Nephron (organoid): ENCODE data around the gene BHLHA9.

Source experiments
- H3K27ac Mint-ChIP-seq, 3 experiments: 2 replicates each; pipeline ENCODE4 v1.8.0; 2020; ENCODE audit warnings: mixed read lengths in 3 of 3, mild to moderate bottlenecking in 2 of 3, moderate library complexity in 1 of 3
- H3K27me3 Mint-ChIP-seq: 2 replicates; pipeline ENCODE4 v1.8.0; 2021; ENCODE audit warnings: low read depth, mild to moderate bottlenecking, moderate library complexity, mixed read lengths
- H3K36me3 Mint-ChIP-seq: 2 replicates; pipeline ENCODE4 v1.8.0; 2020; ENCODE audit warnings: low read depth, mixed read lengths
- H3K4me1 Mint-ChIP-seq: 2 replicates; pipeline ENCODE4 v1.8.0; 2020; ENCODE audit warnings: mixed read lengths
- H3K4me3 Mint-ChIP-seq, 3 experiments: 2 replicates each; pipeline ENCODE4 v1.8.0; 2020; ENCODE audit warnings: mild to moderate bottlenecking in 3 of 3, mixed read lengths in 3 of 3, moderate library complexity in 2 of 3
- H3K9me3 Mint-ChIP-seq: 2 replicates; pipeline ENCODE4 v1.8.0; 2020; ENCODE audit warnings: mixed read lengths
- TF ChIP-seq, protein P1 (sequence below), 3 experiments: fragments of 200-600 bp; sonication (generic); IDR thresholded peaks; one replicate each; pipeline ENCODE4 v1.5.0; 2021; ENCODE audit warnings: antibody characterized with exemption in 3 of 3; ENCODE audit not compliant: unreplicated experiment in 3 of 3

Gene BHLHA9

DNA sequence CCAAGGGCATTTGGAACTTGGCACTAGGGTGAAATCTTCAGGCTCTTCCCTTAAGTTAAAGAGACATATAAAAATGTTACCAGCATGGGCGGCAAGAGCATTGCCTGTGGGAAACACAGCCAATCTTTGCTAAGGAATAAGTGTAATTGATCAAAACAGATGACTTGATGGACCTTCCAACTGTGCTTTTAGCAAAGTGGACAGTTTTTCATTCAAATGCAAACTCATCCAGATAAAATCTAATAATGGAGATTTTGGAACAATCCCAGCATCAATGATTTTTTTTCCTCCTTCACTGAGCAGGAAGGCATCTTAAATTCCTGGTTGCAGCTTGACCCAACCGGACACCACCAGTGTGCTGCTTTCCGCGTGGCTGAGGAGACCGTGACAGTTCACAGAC, 42.9 kb upstream of the BHLHA9 start:
- no peaks in the 10 kb centered on the region for H3K36me3 Mint-ChIP-seq
- peaks cover 25% of the 10 kb centered on the region for H3K4me1 Mint-ChIP-seq
- no peaks in the 10 kb centered on the region for H3K9me3 Mint-ChIP-seq
- H3K27me3 Mint-ChIP-seq, result peaks cover 80% of the 10 kb centered on the region
- H3K4me3 Mint-ChIP-seq, result peak overlapping the region; percentile 37 to 89 (median 85)
- TF ChIP-seq, protein P1, sequence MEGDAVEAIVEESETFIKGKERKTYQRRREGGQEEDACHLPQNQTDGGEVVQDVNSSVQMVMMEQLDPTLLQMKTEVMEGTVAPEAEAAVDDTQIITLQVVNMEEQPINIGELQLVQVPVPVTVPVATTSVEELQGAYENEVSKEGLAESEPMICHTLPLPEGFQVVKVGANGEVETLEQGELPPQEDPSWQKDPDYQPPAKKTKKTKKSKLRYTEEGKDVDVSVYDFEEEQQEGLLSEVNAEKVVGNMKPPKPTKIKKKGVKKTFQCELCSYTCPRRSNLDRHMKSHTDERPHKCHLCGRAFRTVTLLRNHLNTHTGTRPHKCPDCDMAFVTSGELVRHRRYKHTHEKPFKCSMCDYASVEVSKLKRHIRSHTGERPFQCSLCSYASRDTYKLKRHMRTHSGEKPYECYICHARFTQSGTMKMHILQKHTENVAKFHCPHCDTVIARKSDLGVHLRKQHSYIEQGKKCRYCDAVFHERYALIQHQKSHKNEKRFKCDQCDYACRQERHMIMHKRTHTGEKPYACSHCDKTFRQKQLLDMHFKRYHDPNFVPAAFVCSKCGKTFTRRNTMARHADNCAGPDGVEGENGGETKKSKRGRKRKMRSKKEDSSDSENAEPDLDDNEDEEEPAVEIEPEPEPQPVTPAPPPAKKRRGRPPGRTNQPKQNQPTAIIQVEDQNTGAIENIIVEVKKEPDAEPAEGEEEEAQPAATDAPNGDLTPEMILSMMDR (IDR thresholded peaks at IDR 0.05; ENCODE audit: unreplicated experiment in 3 of 3), result no peak
- H3K27ac Mint-ChIP-seq, result no peak overlapping the region

DNA sequence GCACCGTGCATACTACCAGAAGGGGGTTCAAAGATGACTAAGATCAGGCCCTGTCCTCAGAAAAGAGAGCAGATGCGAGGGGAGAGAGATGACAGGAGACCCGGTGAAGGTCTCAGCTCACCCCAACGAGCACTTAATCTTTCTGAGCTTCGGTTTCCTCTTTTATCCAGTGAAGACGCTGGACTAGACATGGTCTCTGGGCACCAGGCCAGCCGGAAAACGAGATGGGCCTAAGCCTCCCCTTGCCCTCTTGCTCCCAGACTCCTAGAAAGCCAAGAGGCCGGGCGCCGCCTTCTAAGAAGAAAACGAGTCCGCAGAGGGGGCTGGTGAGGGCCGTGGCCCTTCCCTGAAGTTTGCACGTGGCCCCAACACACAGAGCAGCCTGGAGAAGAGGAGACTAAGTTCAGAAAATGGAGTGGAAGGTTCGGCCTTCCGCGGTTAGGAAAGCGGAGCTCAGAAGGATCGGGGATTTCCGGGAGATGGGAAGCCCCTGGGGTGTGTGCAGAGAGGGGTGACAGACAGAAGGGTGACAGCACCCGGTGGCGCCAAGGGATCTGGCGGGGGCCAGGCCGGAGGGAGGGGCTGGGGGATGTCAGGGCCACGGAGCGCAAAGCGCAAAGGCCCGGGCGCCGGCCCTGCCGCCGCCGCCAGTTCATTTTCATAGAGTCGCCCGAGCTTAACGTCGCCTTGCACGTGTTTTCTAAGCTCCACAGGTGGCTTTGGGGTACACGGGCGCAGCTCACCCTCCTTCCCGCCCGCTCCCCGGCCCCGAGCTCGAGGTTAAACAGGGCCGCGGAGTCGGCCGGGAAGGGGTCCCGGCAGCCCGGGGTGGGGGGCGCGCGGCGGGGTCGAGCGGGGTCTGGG, 42.1 kb upstream of the BHLHA9 start:
- Mint-ChIP-seq H3K9me3 (no peaks in the 10 kb centered on the region), H3K4me3 (peak overlapping the region; percentile 85 to 89 (median 87)), H3K27ac (peak overlapping the region in 1 of 3 experiments; percentile 64), H3K4me1 (peaks cover 25% of the 10 kb centered on the region), H3K27me3 (peaks cover 87% of the 10 kb centered on the region), H3K36me3 (no peaks in the 10 kb centered on the region)
- TF ChIP-seq, protein P1 (IDR thresholded peaks at IDR 0.05; ENCODE audit: unreplicated experiment in 3 of 3), result no peak

DNA sequence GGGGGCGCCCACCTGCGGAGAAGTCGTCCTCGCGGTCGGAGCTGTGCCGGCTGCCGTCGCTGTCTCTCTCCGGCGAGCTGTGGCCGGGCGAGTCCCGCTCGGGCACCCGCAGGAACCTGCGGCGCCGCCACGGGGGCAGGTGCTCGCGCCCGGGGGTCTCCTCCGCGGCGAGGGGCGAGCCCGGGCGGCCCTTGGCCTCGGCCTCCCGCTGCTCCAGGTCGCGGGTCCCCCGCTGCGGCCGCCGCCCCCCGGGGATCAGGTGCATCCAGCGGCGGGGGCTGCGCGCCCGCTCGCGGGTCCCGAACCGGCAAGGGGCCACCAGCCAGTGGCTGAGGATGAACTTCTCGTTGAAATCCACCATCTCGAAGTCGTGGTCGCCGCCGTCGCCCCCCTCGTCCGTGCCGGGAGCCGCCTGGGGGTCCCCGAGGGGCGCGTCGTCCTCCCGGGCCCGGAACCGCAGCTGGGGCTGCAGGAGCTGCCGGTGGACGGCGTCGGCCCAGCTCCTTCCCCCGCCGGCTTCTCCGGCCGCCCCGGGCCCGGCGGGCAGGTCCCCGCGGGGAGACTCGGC, 41.4 kb upstream of the BHLHA9 start:
- TF ChIP-seq, protein P1 (IDR thresholded peaks at IDR 0.05; ENCODE audit: unreplicated experiment in 3 of 3), result no peak
- H3K27me3 Mint-ChIP-seq, result peaks cover 84% of the 10 kb centered on the region

GRCh38 chr17:1229349-1229899, 40.8 kb upstream of the BHLHA9 start:
- Mint-ChIP-seq H3K4me1 (peaks cover 25% of the 10 kb centered on the region), H3K9me3 (no peaks in the 10 kb centered on the region), H3K27me3 (peaks cover 84% of the 10 kb centered on the region), H3K27ac (no peak overlapping the region), H3K36me3 (no peaks in the 10 kb centered on the region), H3K4me3 (no peak overlapping the region)
- TF ChIP-seq, protein P1 (IDR thresholded peaks at IDR 0.05; ENCODE audit: unreplicated experiment in 3 of 3), result no peak

More for the DNA sequence above, 41.4 kb upstream of the BHLHA9 start:
- Mint-ChIP-seq H3K9me3 (no peaks in the 10 kb centered on the region), H3K27ac (no peak overlapping the region), H3K4me1 (peaks cover 25% of the 10 kb centered on the region), H3K36me3 (no peaks in the 10 kb centered on the region), H3K4me3 (no peak overlapping the region)

- Mint-ChIP-seq H3K4me3 (peak overlapping the region; percentile 80 to 85 (median 84)), H3K9me3 (no peaks in the 10 kb centered on the region), H3K36me3 (no peaks in the 10 kb centered on the region), H3K4me1 (peaks cover 25% of the 10 kb centered on the region), H3K27me3 (peaks cover 82% of the 10 kb centered on the region), H3K27ac (no peak overlapping the region)
- TF ChIP-seq, protein P1 (IDR thresholded peaks at IDR 0.05; ENCODE audit: unreplicated experiment in 3 of 3), result no peak
Measured at GRCh38 chr17:1229900-1230501, 40.2 kb upstream of the BHLHA9 start.
